Measurements from ENCODE around the gene LAMB1. TPM values are rescaled to one million over a fixed set of nuclear protein-coding genes. Genes with fewer than 3 reads are reported as not detected.
"Not testable (repeated sequence)": the region's sequence is repeated elsewhere in the genome, so short reads cannot be mapped to it uniquely, and the experiment has no call there.

The LAMB1 gene
- total RNA-seq, 2 experiments from 2014 or later, result 0.14 TPM; not detected in 1

DNA sequence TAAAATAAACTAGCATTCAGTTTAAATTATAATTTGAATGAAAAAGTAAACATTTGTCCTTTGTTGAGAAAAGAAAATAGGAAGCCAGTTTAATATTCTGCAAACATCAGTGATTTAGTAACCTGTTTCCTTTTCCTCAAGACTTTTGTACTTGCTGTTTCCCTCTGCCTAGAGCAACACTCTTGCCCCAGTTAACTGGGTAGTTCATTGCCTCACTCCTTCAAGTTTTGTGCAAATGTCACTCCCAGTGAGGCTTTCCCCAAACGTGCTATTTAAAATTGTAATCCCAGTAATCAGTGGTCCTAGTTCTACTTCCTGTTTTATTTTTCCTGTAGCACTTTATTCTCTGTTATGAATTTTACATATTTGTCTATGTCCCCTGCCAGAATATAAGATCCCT lies 88.1 kb downstream of the LAMB1 start:
- peaks cover 65% of the 10 kb centered on the region for H3K36me3 Mint-ChIP-seq (ENCODE audit: low read depth)
- H3K9me3 Mint-ChIP-seq, result no peaks in the 10 kb centered on the region
- no peak overlapping the region for H3K4me3 Mint-ChIP-seq
- H3K27me3 Mint-ChIP-seq (ENCODE audit: low read depth), result no peaks in the 10 kb centered on the region
- CTCF ChIA-PET, result no interaction called here
- intact Hi-C loops (cut with micrococcal nuclease), result no loop called here
- no peak overlapping the region for H3K27ac Mint-ChIP-seq
- H3K4me1 Mint-ChIP-seq (ENCODE audit: low read depth), result peaks cover 38% of the 10 kb centered on the region
- DNase-seq, result no peak

DNA sequence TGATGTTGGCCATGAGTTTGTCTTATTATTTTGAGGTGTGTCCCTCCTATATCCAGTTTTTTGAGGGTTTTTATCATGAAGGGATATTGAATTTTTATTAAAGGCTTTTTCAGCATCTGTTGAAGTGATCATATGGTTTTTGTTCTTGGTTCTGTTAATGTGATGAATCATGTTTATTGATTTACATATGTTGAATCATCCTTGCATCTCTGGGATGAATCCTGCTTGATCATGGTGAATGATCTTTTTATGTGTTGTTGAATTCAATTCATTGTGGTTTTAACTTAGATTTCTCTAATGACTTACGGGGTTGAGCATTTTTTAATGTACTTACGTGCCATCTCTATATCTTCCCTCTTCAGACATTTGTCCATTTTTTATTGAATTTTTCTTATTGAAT lies 89.1 kb downstream of the LAMB1 start:
- no peak for DNase-seq
- H3K4me1 Mint-ChIP-seq (ENCODE audit: low read depth), result peaks cover 43% of the 10 kb centered on the region
- no peak overlapping the region for H3K4me3 Mint-ChIP-seq
- no peaks in the 10 kb centered on the region for H3K9me3 Mint-ChIP-seq
- CTCF ChIA-PET, result no interaction called here
- H3K27me3 Mint-ChIP-seq (ENCODE audit: low read depth), result no peaks in the 10 kb centered on the region
- intact Hi-C loops (cut with micrococcal nuclease), result no loop called here
- H3K36me3 Mint-ChIP-seq (ENCODE audit: low read depth), result peaks cover 68% of the 10 kb centered on the region
- H3K27ac Mint-ChIP-seq, result no peak overlapping the region

DNA sequence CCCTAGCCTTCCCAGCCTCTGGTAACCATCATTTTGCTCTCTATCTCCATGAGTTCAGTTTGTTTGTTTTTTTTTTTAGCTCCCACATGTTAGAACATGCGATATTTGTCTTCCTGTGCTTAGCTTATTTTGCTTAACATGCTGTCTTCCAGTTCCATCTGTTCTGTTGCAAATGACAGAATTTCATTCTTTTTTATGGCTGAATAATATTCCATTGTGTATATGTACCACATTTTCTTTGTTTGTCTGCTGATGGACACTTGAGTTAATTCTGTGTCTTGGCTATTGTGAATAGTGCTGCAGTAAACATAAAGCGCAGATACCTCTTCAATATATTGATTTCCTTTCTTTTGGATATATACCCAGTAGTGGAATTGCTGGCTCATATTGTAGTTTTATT lies 91.0 kb downstream of the LAMB1 start:
- no peaks in the 10 kb centered on the region for H3K27me3 Mint-ChIP-seq (ENCODE audit: low read depth)
- H3K36me3 Mint-ChIP-seq (ENCODE audit: low read depth), result peaks cover 61% of the 10 kb centered on the region

DNA sequence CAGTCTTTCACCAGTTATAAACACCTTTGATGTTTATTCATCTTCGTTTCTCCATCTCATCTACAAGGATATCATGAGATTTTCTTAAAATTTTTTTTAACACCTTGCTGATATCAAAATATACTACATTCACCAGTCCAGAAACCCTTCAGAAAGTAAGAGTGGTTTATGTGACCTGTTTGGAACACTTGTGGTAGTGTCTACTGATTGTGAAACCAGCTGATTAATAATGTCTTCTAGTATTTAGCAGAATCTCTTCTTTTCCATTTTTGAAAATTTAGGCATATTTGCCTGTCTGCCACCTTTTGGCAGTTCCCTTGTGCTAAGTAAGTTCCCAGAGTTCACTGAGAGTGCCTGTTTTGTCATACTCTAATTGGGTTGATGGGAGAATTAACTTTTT lies 93.5 kb downstream of the LAMB1 start:
- Mint-ChIP-seq H3K27me3 (ENCODE audit: low read depth) (no peaks in the 10 kb centered on the region), H3K9me3 (no peaks in the 10 kb centered on the region), H3K4me3 (no peak overlapping the region), H3K36me3 (ENCODE audit: low read depth) (peaks cover 61% of the 10 kb centered on the region), H3K4me1 (ENCODE audit: low read depth) (peaks cover 25% of the 10 kb centered on the region), H3K27ac (no peak overlapping the region)
- intact Hi-C loops (cut with micrococcal nuclease), result no loop called here
- CTCF ChIA-PET, result no interaction called here
- no peak for DNase-seq

More for the DNA sequence above, 91.0 kb downstream of the LAMB1 start:
- no peak for DNase-seq
- Mint-ChIP-seq H3K9me3 (no peaks in the 10 kb centered on the region), H3K4me3 (no peak overlapping the region), H3K4me1 (ENCODE audit: low read depth) (peaks cover 32% of the 10 kb centered on the region), H3K27ac (no peak overlapping the region)
- intact Hi-C loops (cut with micrococcal nuclease), result no loop called here
- CTCF ChIA-PET, result interaction anchor here (0.7 to 0.8 kb wide), 2 partner anchors 12 to 231 kb away, joined by 3 read pairs; no protein-coding TSS in a partner anchor

DNA sequence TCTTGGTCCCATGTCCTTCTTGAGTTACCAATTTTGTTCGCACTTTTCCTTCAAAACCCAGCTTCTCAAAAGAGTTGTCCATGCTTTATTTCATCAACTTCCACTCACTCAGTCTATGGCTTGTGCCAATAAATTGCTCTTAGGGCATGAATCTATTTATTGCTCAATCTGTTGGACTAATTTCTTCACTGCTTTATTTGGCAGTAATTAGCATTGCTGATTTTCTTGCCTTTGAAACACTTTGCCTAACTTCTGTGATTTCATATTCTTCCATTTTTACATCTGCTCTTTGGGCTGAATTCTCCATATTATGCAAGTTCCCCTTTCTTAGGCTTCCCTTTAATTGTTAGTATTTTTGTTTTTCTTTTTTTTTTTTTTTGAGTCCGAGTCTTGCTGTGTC lies 95.2 kb downstream of the LAMB1 start:
- H3K27ac Mint-ChIP-seq, result no peak overlapping the region
- peaks cover 56% of the 10 kb centered on the region for H3K36me3 Mint-ChIP-seq (ENCODE audit: low read depth)
- DNase-seq, result no peak
- no peaks in the 10 kb centered on the region for H3K9me3 Mint-ChIP-seq
- H3K27me3 Mint-ChIP-seq (ENCODE audit: low read depth), result no peaks in the 10 kb centered on the region
- CTCF ChIA-PET, result interaction anchor here (0.7 kb wide), 1 partner anchor 696 kb away, joined by 4 read pairs; no protein-coding TSS in a partner anchor
- intact Hi-C loops (cut with micrococcal nuclease), result no loop called here
- H3K4me3 Mint-ChIP-seq, result no peak overlapping the region
- peaks cover 10% of the 10 kb centered on the region for H3K4me1 Mint-ChIP-seq (ENCODE audit: low read depth)

DNA sequence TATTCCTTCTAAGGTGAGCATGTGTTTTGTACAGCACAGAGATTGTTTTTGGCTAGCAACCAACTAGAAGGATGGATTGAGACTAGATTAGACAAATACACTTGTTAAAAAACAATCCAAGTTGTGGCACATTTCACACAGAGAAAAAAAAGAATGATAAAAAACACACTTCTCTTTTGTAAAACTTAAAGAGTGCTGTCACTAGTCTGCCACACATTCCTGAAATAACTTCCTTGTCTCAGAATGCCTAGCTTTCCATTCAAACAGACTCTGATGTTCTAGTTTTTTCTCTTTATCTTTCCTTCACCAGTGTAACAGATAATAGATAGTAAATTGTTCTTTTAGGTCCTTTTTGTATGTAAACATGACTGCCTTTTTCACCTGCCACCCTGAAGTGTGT lies 100.6 kb downstream of the LAMB1 start:
- no peaks in the 10 kb centered on the region for H3K9me3 Mint-ChIP-seq
- H3K36me3 Mint-ChIP-seq (ENCODE audit: low read depth), result peaks cover 32% of the 10 kb centered on the region
- CTCF ChIA-PET, result no interaction called here
- intact Hi-C loops (cut with micrococcal nuclease), result no loop called here
- H3K27me3 Mint-ChIP-seq (ENCODE audit: low read depth), result no peaks in the 10 kb centered on the region
- no peak overlapping the region for H3K27ac Mint-ChIP-seq
- peaks cover 19% of the 10 kb centered on the region for H3K4me1 Mint-ChIP-seq (ENCODE audit: low read depth)
- no peak overlapping the region for H3K4me3 Mint-ChIP-seq
- DNase-seq, result no peak

DNA sequence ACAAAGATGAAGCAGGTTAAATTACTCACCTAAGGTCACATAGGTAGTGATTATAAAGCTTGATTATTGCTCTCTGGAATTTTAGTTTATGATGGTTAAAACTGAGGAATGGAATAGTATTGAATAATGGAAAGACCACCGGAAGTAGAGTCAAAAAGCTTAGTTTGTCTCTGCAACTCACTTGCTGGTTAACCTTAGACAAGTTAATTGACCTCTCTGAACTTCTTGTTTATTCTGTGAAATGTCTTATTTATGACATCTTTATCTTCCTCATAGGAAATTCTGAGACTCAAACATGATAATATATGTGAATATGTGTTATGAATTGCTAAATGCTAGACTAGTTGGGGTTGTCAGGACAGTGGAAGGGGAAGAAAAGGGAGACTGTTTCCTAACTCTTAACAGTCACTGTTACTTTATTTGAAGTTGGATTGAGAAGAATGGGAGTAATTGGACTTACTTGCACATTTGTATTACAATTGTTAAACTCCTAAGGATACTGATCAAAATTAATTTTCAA lies 102.4 kb downstream of the LAMB1 start:
- CTCF ChIA-PET, result interaction anchor here (0.9 kb wide), 1 partner anchor 11 kb away, joined by 3 read pairs; no protein-coding TSS in a partner anchor
- H3K27ac Mint-ChIP-seq, result no peak overlapping the region
- no peaks in the 10 kb centered on the region for H3K27me3 Mint-ChIP-seq (ENCODE audit: low read depth)
- no peak overlapping the region for H3K4me3 Mint-ChIP-seq
- DNase-seq, result no peak
- H3K9me3 Mint-ChIP-seq, result no peaks in the 10 kb centered on the region
- H3K36me3 Mint-ChIP-seq (ENCODE audit: low read depth), result peaks cover 27% of the 10 kb centered on the region
- H3K4me1 Mint-ChIP-seq (ENCODE audit: low read depth), result peaks cover 32% of the 10 kb centered on the region
- intact Hi-C loops (cut with micrococcal nuclease), result no loop called here

DNA sequence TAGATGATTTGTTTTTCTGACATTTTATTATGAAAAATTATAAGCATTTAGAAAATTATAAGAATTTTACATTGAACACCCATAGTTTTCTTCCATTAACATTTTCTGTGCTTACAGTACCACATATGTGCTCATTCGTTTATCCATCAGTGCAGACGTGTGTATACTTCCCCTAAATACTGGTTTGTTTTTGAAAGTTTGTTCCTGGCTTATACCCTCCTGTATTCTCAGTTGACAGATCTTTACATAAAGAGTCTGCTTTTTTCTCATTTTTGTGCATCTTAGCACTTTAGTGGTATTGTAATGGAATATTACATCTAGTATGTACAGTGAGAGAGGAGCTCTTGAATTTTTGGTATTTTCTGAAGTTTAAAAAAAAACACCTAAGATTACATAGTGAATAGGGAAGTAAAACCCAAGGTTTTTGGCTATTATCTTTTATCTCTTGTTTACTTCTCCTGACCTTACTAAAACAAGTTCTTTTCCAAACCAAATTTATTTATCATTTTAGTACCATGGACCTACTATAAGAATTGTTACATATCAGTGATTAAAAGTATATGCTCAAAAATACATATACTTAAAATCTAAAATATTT lies 103.9 kb downstream of the LAMB1 start:
- H3K27me3 Mint-ChIP-seq (ENCODE audit: low read depth), result no peaks in the 10 kb centered on the region

DNA sequence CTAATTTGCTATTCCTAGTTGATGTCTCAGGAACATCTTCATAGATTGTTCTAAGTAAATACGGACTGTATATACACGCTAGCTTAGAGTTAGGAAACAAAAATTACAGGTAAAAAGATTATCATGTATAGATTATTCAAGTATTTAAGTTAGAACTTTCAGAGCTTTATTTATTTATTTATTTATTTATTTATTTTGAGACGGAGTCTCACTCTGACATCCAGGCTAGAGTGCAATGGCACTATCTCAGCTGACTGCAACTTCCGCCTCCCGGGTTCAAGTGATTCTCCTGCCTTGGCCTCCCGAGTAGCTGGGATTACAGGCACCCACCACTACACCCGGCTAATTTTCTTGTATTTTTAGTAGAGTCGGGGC lies 110.6 kb downstream of the LAMB1 start:
- H3K36me3 Mint-ChIP-seq (ENCODE audit: low read depth), result peaks cover 31% of the 10 kb centered on the region

More for the DNA sequence above, 103.9 kb downstream of the LAMB1 start:
- peaks cover 45% of the 10 kb centered on the region for H3K4me1 Mint-ChIP-seq (ENCODE audit: low read depth)
- CTCF ChIA-PET, result no interaction called here
- H3K36me3 Mint-ChIP-seq (ENCODE audit: low read depth), result peaks cover 36% of the 10 kb centered on the region
- no peaks in the 10 kb centered on the region for H3K9me3 Mint-ChIP-seq
- H3K27ac Mint-ChIP-seq, result no peak overlapping the region
- H3K4me3 Mint-ChIP-seq, result no peak overlapping the region
- no peak for DNase-seq
- intact Hi-C loops (cut with micrococcal nuclease), result loop anchor here (10.0 kb wide), 1 partner anchor 854 kb away; the partner anchor contains the start of gene PRKAR2B

DNA sequence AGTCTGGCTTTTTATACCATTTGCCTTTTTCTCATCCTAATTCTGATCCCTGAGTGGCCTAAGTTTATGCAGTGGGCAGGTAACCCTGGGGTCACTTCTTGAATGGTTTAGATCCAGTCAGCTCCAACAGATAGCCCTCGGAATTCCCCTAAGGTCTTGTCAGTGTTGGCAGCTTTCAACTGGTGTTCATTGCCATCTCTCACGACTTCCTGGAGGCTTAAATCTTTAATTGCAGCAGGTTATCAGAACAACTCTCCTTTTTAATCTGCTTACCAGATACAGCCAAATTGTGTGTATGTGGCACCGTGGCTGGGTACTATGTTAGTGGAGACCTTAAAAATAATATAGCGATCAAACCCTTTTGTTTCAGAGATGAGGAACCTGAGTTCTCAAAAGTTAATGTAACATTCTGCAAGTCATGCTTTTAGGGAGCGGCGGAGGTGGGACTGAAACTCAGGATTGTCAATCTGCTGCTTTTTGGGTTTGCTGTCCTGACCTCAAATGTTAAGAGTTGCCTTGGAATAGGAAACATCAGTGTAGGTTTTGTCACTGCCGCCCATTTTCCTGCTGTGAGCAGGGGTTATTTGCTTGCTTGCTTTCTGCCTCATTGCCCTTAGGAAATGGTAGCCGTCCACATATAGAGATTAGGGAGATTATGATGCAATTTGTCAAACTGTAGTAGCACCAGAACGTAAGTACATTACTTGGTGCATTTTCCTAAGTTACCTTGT lies 111.2 kb downstream of the LAMB1 start:
- intact Hi-C loops (cut with micrococcal nuclease), result loop anchor here (1.0 to 10.0 kb wide), 8 partner anchors 12 to 847 kb away; partner anchors contain the start of genes COG5, DUS4L, PNPLA8 and PRKAR2B
- CTCF ChIA-PET, result interaction anchor here (0.8 to 5.2 kb wide), 7 partner anchors 13 to 428 kb away, joined by 3 to 46 read pairs (median 4); partner anchors contain the start of gene CBLL1
- Mint-ChIP-seq H3K4me1 (ENCODE audit: low read depth) (peaks cover 42% of the 10 kb centered on the region), H3K9me3 (no peaks in the 10 kb centered on the region), H3K36me3 (ENCODE audit: low read depth) (peaks cover 27% of the 10 kb centered on the region), H3K27ac (peak overlapping the region; percentile 98), H3K27me3 (ENCODE audit: low read depth) (no peaks in the 10 kb centered on the region), H3K4me3 (peak overlapping the region; percentile 100)
- DNase-seq, result peak; percentile 31

More for the DNA sequence above, 110.6 kb downstream of the LAMB1 start:
- Mint-ChIP-seq H3K4me1 (ENCODE audit: low read depth) (peaks cover 46% of the 10 kb centered on the region), H3K4me3 (peak overlapping the region; percentile 100)
- H3K27ac Mint-ChIP-seq; H3K9me3 Mint-ChIP-seq; DNase-seq; H3K27me3 Mint-ChIP-seq (ENCODE audit: low read depth): not testable (repeated sequence)
- intact Hi-C loops (cut with micrococcal nuclease), result loop anchor here (10.0 kb wide), 1 partner anchor 848 kb away; the partner anchor contains the start of gene PRKAR2B
- CTCF ChIA-PET, result interaction anchor here (0.7 to 1.3 kb wide), 4 partner anchors 18 to 254 kb away, joined by 3 to 4 read pairs (median 3); no protein-coding TSS in a partner anchor

DNA sequence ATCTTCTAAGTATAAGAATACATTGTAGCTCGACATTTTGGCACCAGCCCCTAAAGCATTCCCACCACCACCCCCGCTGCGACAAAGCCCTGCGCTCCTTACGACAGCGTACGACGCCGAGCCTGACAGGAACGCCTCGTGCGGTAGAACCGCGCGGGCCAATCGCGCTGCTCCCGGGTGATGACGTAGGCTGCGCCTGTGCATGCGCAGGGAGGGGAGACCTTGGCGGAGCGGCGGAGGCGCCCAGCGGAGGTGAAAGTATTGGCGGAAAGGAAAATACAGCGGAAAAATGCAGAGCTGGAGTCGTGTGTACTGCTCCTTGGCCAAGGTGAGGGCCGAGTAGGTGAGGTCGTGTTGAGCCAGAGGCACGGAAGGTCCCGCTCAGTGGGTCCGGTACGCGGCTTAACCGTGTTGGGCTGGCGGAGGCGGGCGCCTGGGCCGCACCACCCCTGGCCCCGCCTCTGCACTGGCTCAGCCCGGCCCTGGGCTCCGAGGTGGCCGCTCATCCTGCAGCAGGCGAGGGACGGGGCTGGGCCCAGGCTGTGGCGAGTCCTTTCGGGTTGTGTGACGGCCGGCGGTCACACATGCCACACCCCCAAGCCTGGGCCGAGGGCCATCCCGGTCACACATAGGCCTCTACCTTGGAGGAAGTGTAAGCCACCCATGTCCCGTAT lies 111.9 kb downstream of the LAMB1 start, which contains the start of gene DLD:
DLD (plus strand) TSS at position 222 of the 674 bp plus-strand sequence; CDS start at position 290, 68 bp downstream.
- H3K4me3 Mint-ChIP-seq, result peak within 1 kb of the TSS; percentile 100

More for the DNA sequence above, 111.9 kb downstream of the LAMB1 start, which contains the start of gene DLD:
- peak within 1 kb of the TSS; percentile 98 for H3K27ac Mint-ChIP-seq
- peak; percentile 96 for DNase-seq
- CTCF ChIA-PET, result interaction anchor here (0.8 to 5.2 kb wide), 4 partner anchors 12 to 428 kb away, joined by 3 to 46 read pairs (median 10); partner anchors contain the start of gene CBLL1
- H3K4me1 Mint-ChIP-seq (ENCODE audit: low read depth), result peaks cover 37% of the 10 kb centered on the region
- H3K9me3 Mint-ChIP-seq, result no peaks in the 10 kb centered on the region
- no peaks in the 10 kb centered on the region for H3K27me3 Mint-ChIP-seq (ENCODE audit: low read depth)
- intact Hi-C loops (cut with micrococcal nuclease), result loop anchor here (1.0 to 10.0 kb wide), 8 partner anchors 12 to 846 kb away; partner anchors contain the start of genes COG5, DUS4L, PNPLA8 and PRKAR2B
- peaks cover 26% of the 10 kb centered on the region for H3K36me3 Mint-ChIP-seq (ENCODE audit: low read depth)

Measured in activated naive CD4-positive, alpha-beta T cell treated with anti-CD3 and anti-CD28 coated beads for 36 hours (primary cell).